ENCODE data around the gene KDM2B.

- TF ChIP-seq JUNB (IDR thresholded peaks at IDR 0.05; ENCODE audit: unreplicated experiment) = no peak
- no peak for TF ChIP-seq CTCF (conservative IDR thresholded peaks at IDR 0.05; ENCODE audit: low read depth in 2 of 2)
- TF ChIP-seq STAT1 (IDR thresholded peaks at IDR 0.05; ENCODE audit: unreplicated experiment) = no peak
- no peak for TF ChIP-seq ZNF114 (CRISPR knock-in tag; IDR thresholded peaks at IDR 0.05)
- no peak for TF ChIP-seq REST (IDR thresholded peaks at IDR 0.05; ENCODE audit: unreplicated experiment)
- TF ChIP-seq EZH2 (IDR thresholded peaks at IDR 0.05; ENCODE audit: low read depth, unreplicated experiment) = no peak
- no peak for TF ChIP-seq POLR2AphosphoS5 (IDR thresholded peaks at IDR 0.05; ENCODE audit: low read depth)
- no peak for TF ChIP-seq EZH2phosphoT487 (IDR thresholded peaks at IDR 0.05; ENCODE audit: unreplicated experiment)
- no peak for TF ChIP-seq CREB1 (CRISPR knock-in tag; IDR thresholded peaks at IDR 0.05; ENCODE audit: low read depth)
Observed at GRCh38 chr12:121472150-121472905, 108.5 kb downstream of the KDM2B start.

All from GM23338 (cell line).